ENCODE results near the gene SLC25A3.

SLC25A3 gene

DNA sequence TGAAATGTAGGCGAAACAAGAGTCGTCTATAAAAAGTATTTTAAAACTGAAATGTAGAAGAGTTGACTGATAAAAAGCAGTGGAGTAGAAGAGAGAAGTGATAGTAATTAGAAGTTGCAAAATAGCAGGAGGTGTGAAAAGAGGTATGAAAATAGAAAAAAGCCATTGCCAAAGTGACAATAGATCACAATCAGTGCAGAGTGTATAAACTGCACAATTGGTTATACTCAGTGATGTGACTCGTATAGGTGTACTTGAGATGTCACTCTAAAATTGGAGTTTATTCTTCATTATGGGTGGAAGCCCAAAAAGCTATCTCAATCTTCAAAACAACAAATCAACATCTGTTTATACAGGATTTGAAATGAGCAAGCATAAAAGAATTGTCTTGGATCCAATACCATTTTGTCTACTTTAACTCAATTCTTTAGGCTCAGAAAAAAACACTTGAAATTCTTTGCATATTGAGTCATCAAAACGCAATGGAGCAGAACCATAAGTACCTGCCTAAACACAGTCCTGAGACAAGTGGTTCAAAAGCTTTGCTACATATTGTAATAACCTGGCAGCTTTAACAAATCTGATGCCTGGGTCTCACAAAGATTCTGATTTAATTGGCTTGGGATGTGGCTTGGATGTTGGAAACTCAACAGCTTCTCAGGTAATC lies 42.3 kb downstream of the SLC25A3 start (continued):
- TF ChIP-seq IKZF3 (tag by site-specific recombination; IDR thresholded peaks at IDR 0.05) (0 out of 2 replicates have a peak, but pooled peaks have one; percentile 31), ZNF133 (tag by site-specific recombination; IDR thresholded peaks at IDR 0.05) (no peak), ZNF501 (tag by site-specific recombination; IDR thresholded peaks at IDR 0.05) (no peak), ZNF555 (tag by site-specific recombination; conservative IDR thresholded peaks at IDR 0.05) (no peak), ZNF23 (tag by site-specific recombination; IDR thresholded peaks at IDR 0.05; ENCODE audit: borderline replicate concordance) (no peak), OVOL3 (tag by site-specific recombination; IDR thresholded peaks at IDR 0.05) (no peak), OSR2 (tag by site-specific recombination; IDR thresholded peaks at IDR 0.05) (no peak), ZXDB (tag by site-specific recombination; IDR thresholded peaks at IDR 0.05) (0 out of 2 replicates have a peak, but pooled peaks have one; percentile 43), ZNF621 (tag by site-specific recombination; IDR thresholded peaks at IDR 0.05) (no peak), SP3 (tag by site-specific recombination; IDR thresholded peaks at IDR 0.05) (no peak), ZEB2 (tag by site-specific recombination; IDR thresholded peaks at IDR 0.05) (no peak; the same call in none of the 2 replicates), ZNF623 (tag by site-specific recombination; IDR thresholded peaks at IDR 0.05) (no peak), ZNF792 (tag by site-specific recombination; IDR thresholded peaks at IDR 0.05) (no peak), ZNF350 (tag by site-specific recombination; IDR thresholded peaks at IDR 0.05) (no peak), ZNF560 (tag by site-specific recombination; IDR thresholded peaks at IDR 0.05; ENCODE audit: borderline replicate concordance) (no peak), ZNF549 (tag by site-specific recombination; IDR thresholded peaks at IDR 0.05) (peak; percentile 53; the same call in 1 of the 2 replicates), ZNF571 (tag by site-specific recombination; IDR thresholded peaks at IDR 0.05) (no peak), ZNF174 (tag by site-specific recombination; IDR thresholded peaks at IDR 0.05) (no peak), GLI4 (tag by site-specific recombination; IDR thresholded peaks at IDR 0.05) (no peak), ZNF664 (tag by site-specific recombination; IDR thresholded peaks at IDR 0.05) (no peak), GLIS1 (tag by site-specific recombination; IDR thresholded peaks at IDR 0.05) (no peak), ZNF521 (tag by site-specific recombination; IDR thresholded peaks at IDR 0.05) (no peak)
- TF ChIP-seq, protein P1, sequence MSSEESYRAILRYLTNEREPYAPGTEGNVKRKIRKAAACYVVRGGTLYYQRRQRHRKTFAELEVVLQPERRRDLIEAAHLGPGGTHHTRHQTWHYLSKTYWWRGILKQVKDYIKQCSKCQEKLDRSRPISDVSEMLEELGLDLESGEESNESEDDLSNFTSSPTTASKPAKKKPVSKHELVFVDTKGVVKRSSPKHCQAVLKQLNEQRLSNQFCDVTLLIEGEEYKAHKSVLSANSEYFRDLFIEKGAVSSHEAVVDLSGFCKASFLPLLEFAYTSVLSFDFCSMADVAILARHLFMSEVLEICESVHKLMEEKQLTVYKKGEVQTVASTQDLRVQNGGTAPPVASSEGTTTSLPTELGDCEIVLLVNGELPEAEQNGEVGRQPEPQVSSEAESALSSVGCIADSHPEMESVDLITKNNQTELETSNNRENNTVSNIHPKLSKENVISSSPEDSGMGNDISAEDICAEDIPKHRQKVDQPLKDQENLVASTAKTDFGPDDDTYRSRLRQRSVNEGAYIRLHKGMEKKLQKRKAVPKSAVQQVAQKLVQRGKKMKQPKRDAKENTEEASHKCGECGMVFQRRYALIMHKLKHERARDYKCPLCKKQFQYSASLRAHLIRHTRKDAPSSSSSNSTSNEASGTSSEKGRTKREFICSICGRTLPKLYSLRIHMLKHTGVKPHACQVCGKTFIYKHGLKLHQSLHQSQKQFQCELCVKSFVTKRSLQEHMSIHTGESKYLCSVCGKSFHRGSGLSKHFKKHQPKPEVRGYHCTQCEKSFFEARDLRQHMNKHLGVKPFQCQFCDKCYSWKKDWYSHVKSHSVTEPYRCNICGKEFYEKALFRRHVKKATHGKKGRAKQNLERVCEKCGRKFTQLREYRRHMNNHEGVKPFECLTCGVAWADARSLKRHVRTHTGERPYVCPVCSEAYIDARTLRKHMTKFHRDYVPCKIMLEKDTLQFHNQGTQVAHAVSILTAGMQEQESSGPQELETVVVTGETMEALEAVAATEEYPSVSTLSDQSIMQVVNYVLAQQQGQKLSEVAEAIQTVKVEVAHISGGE (tag by site-specific recombination; conservative IDR thresholded peaks at IDR 0.05; ENCODE audit: low read depth) = no peak
- TF ChIP-seq, protein P2, sequence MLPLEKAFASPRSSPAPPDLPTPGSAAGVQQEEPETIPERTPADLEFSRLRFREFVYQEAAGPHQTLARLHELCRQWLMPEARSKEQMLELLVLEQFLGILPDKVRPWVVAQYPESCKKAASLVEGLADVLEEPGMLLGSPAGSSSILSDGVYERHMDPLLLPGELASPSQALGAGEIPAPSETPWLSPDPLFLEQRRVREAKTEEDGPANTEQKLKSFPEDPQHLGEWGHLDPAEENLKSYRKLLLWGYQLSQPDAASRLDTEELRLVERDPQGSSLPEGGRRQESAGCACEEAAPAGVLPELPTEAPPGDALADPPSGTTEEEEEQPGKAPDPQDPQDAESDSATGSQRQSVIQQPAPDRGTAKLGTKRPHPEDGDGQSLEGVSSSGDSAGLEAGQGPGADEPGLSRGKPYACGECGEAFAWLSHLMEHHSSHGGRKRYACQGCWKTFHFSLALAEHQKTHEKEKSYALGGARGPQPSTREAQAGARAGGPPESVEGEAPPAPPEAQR (tag by site-specific recombination; IDR thresholded peaks at IDR 0.05) = no peak
- TF ChIP-seq, protein P3, sequence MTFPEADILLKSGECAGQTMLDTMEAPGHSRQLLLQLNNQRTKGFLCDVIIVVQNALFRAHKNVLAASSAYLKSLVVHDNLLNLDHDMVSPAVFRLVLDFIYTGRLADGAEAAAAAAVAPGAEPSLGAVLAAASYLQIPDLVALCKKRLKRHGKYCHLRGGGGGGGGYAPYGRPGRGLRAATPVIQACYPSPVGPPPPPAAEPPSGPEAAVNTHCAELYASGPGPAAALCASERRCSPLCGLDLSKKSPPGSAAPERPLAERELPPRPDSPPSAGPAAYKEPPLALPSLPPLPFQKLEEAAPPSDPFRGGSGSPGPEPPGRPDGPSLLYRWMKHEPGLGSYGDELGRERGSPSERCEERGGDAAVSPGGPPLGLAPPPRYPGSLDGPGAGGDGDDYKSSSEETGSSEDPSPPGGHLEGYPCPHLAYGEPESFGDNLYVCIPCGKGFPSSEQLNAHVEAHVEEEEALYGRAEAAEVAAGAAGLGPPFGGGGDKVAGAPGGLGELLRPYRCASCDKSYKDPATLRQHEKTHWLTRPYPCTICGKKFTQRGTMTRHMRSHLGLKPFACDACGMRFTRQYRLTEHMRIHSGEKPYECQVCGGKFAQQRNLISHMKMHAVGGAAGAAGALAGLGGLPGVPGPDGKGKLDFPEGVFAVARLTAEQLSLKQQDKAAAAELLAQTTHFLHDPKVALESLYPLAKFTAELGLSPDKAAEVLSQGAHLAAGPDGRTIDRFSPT (tag by site-specific recombination; IDR thresholded peaks at IDR 0.05) = peak; percentile 41; the same call in 1 of the 2 replicates
- TF ChIP-seq, protein P4, sequence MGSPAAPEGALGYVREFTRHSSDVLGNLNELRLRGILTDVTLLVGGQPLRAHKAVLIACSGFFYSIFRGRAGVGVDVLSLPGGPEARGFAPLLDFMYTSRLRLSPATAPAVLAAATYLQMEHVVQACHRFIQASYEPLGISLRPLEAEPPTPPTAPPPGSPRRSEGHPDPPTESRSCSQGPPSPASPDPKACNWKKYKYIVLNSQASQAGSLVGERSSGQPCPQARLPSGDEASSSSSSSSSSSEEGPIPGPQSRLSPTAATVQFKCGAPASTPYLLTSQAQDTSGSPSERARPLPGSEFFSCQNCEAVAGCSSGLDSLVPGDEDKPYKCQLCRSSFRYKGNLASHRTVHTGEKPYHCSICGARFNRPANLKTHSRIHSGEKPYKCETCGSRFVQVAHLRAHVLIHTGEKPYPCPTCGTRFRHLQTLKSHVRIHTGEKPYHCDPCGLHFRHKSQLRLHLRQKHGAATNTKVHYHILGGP (tag by site-specific recombination; IDR thresholded peaks at IDR 0.05) = no peak
- TF ChIP-seq, protein P5, sequence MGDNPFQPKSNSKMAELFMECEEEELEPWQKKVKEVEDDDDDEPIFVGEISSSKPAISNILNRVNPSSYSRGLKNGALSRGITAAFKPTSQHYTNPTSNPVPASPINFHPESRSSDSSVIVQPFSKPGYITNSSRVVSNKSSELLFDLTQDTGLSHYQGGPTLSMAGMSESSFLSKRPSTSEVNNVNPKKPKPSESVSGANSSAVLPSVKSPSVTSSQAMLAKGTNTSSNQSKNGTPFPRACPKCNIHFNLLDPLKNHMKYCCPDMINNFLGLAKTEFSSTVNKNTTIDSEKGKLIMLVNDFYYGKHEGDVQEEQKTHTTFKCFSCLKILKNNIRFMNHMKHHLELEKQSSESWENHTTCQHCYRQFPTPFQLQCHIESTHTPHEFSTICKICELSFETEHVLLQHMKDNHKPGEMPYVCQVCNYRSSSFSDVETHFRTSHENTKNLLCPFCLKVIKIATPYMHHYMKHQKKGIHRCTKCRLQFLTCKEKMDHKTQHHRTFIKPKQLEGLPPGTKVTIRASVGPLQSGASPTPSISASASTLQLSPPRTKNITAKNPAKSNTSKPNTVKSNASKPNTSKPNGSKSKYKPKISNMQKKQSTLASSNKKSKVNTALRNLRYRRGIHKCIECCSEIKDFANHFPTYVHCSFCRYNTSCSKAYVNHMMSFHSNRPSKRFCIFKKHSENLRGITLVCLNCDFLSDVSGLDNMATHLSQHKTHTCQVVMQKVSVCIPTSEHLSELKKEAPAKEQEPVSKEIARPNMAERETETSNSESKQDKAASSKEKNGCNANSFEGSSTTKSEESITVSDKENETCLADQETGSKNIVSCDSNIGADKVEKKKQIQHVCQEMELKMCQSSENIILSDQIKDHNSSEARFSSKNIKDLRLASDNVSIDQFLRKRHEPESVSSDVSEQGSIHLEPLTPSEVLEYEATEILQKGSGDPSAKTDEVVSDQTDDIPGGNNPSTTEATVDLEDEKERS (tag by site-specific recombination; IDR thresholded peaks at IDR 0.05) = no peak
- TF ChIP-seq, protein P6, sequence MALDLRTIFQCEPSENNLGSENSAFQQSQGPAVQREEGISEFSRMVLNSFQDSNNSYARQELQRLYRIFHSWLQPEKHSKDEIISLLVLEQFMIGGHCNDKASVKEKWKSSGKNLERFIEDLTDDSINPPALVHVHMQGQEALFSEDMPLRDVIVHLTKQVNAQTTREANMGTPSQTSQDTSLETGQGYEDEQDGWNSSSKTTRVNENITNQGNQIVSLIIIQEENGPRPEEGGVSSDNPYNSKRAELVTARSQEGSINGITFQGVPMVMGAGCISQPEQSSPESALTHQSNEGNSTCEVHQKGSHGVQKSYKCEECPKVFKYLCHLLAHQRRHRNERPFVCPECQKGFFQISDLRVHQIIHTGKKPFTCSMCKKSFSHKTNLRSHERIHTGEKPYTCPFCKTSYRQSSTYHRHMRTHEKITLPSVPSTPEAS (tag by site-specific recombination; IDR thresholded peaks at IDR 0.05) = no peak

Data from HEK293 (cell line).